HCT116 (cell line): ENCODE results near the gene LRRN1. TPM values are rescaled to one million over a fixed set of nuclear protein-coding genes. Genes with fewer than 3 reads are reported as not detected.

Experiments
- ATAC-seq: fragments of 200-7000 bp; cut with Tn5 transposase; 2 replicates; pipeline ENCODE4 v1.9.1; 2020; ENCODE audit warnings: mild to moderate bottlenecking, moderate library complexity
- BruUV-seq: library from RNA; stranded (reverse); fragments of 400-500 nt; replicated peaks from 2 replicates; lab custom pipeline; 2021; lab: Mats Ljungman, UMichigan
- CTCF ChIA-PET: fragments of 300-600 bp; sonication (Branson Sonifier 250); formaldehyde crosslinking; loops from one replicate; lab custom pipeline; 2021; ENCODE audit warnings: antibody characterized with exemption; lab: Charles Lee
- POLR2A ChIA-PET: fragments of 300-600, 350-600 bp; sonication (Branson Sonifier 250); formaldehyde crosslinking; loops from one replicate; lab custom pipeline; 2021; ENCODE audit warnings: antibody characterized with exemption; lab: Charles Lee
- RAD21 ChIA-PET, 2 experiments: fragments of 300-600 bp; sonication (Branson Sonifier 250); formaldehyde crosslinking; loops; one replicate each; lab custom pipeline; 2023; ENCODE audit warnings: low total read pairs in 2 of 2; ENCODE audit not compliant: uncharacterized antibody in 2 of 2, unreplicated experiment in 2 of 2, low non-redundant PET in 1 of 2; lab: Charles Lee
- DNase-seq: peaks from one replicate; pipeline ENCODE4 v3.0.0-alpha.2; 2010; ENCODE audit warnings: low read depth, low spot score
- H2AFZ ChIP-seq: fragments of 200-600 bp; shearing (Covaris generic), sonication (generic); 2 replicates; pipeline ENCODE4 v1.6.1; 2017; ENCODE audit warnings: low read depth, mixed run types, mixed read lengths, antibody characterized with exemption, low read length; ENCODE audit not compliant: poor library complexity, severe bottlenecking
- H3K27ac ChIP-seq: 2 replicates; pipeline ENCODE4 v1.5.1; 2012; ENCODE audit warnings: low read depth, low read length
- H3K27me3 ChIP-seq: fragments of 200-600 bp; sonication (generic); 2 replicates; pipeline ENCODE4 v1.6.1; 2016; ENCODE audit warnings: mixed run types, low read length, mixed read lengths; ENCODE audit not compliant: insufficient read depth
- H3K36me3 ChIP-seq, 2 experiments: fragments of 200-500 bp in 1 of 2; fragments of 200-600 bp in 1 of 2; sonication (Bioruptor generic) in 1 of 2; sonication (generic) in 1 of 2; 2 replicates each; pipeline versions ENCODE4 v1.5.1 to v1.6.1; 2014 to 2016; ENCODE audit warnings: low read length in 2 of 2, inconsistent platforms in 1 of 2, mixed read lengths in 1 of 2, mixed run types in 1 of 2; ENCODE audit not compliant: insufficient read depth in 2 of 2, control insufficient read depth in 1 of 2
- H3K4me1 ChIP-seq, 2 experiments: fragments of 200-600 bp in 1 of 2; sonication (generic) in 1 of 2; 2 replicates each; pipeline versions ENCODE4 v1.5.1 to v1.6.1; 2012 to 2017; ENCODE audit warnings: low read length in 2 of 2, inconsistent platforms in 1 of 2, mild to moderate bottlenecking in 1 of 2, mixed read lengths in 1 of 2, mixed run types in 1 of 2, moderate library complexity in 1 of 2; ENCODE audit not compliant: insufficient read depth in 2 of 2, control insufficient read depth in 1 of 2
- H3K4me2 ChIP-seq: fragments of 200-600 bp; sonication (generic); 2 replicates; pipeline ENCODE4 v1.6.1; 2017; ENCODE audit warnings: mixed run types, low read length, mixed read lengths
- H3K4me3 ChIP-seq, 2 experiments: fragments of 200-600 bp in 1 of 2; sonication (generic) in 1 of 2; replicated peaks in 1 of 2; 2 replicates each; pipeline ENCODE4 v1.5.1; 2011 to 2016; ENCODE audit warnings: low read length in 2 of 2, control low read depth in 1 of 2, low read depth in 1 of 2, mild to moderate bottlenecking in 1 of 2, mixed read lengths in 1 of 2, mixed run types in 1 of 2
- H3K79me2 ChIP-seq: fragments of 200-600 bp; sonication (generic); 2 replicates; pipeline ENCODE4 v1.6.1; 2017; ENCODE audit warnings: mild to moderate bottlenecking, mixed run types, low read length, moderate library complexity, mixed read lengths; ENCODE audit not compliant: insufficient read depth
- H3K9ac ChIP-seq: fragments of 200-600 bp; sonication (generic); 2 replicates; pipeline ENCODE4 v1.6.1; 2016; ENCODE audit warnings: low read length, mixed read lengths
- H3K9me2 ChIP-seq: fragments of 200-600 bp; sonication (generic), shearing (Covaris generic); 2 replicates; pipeline ENCODE4 v1.6.1; 2017; ENCODE audit warnings: mixed run types, mild to moderate bottlenecking, moderate library complexity; ENCODE audit not compliant: insufficient read depth
- H3K9me3 ChIP-seq, 2 experiments: fragments of 200-500 bp in 1 of 2; fragments of 200-600 bp in 1 of 2; sonication (Bioruptor generic) in 1 of 2; sonication (generic) in 1 of 2; 2 replicates each; pipeline ENCODE4 v1.6.1; 2014 to 2017; ENCODE audit warnings: low read length in 2 of 2, mixed read lengths in 2 of 2, inconsistent platforms in 1 of 2, low read depth in 1 of 2, mild to moderate bottlenecking in 1 of 2, mixed run types in 1 of 2, moderate library complexity in 1 of 2; ENCODE audit not compliant: control insufficient read depth in 1 of 2, insufficient read depth in 1 of 2
- H4K20me1 ChIP-seq: fragments of 200-600 bp; sonication (generic), shearing (Covaris generic); 2 replicates; pipeline ENCODE4 v1.6.1; 2017; ENCODE audit warnings: mixed run types, mild to moderate bottlenecking, moderate library complexity; ENCODE audit not compliant: insufficient read depth
- CBX3 ChIP-seq: IDR thresholded peaks from 2 replicates; pipeline ENCODE4 v1.6.1; 2012; ENCODE audit warnings: low read depth
- CEBPB ChIP-seq: IDR thresholded peaks from 2 replicates; pipeline ENCODE4 v1.6.1; 2012; ENCODE audit warnings: low read depth
- EGR1 ChIP-seq: IDR thresholded peaks from 2 replicates; pipeline ENCODE4 v1.6.1; 2012; ENCODE audit warnings: low read depth
- ELF1 ChIP-seq: IDR thresholded peaks from 2 replicates; pipeline ENCODE4 v1.6.1; 2012; ENCODE audit warnings: low read depth, borderline replicate concordance
- EZH2phosphoT487 ChIP-seq: fragments of 200-600 bp; IDR thresholded peaks from 2 replicates; pipeline ENCODE4 v1.6.1; 2018; ENCODE audit warnings: antibody characterized with exemption, borderline replicate concordance
- JUND ChIP-seq: IDR thresholded peaks from 2 replicates; pipeline ENCODE4 v1.6.1; 2012
- POLR2A ChIP-seq: IDR thresholded peaks from 2 replicates; pipeline ENCODE4 v1.7.0; 2011; ENCODE audit warnings: borderline replicate concordance; ENCODE audit not compliant: insufficient read depth, insufficient read length; ENCODE audit errors: extremely low read depth
- POLR2AphosphoS5 ChIP-seq: IDR thresholded peaks from 2 replicates; pipeline ENCODE4 v1.6.1; 2011; ENCODE audit warnings: mild to moderate bottlenecking, low read depth, low read length, moderate library complexity
- RAD21 ChIP-seq: IDR thresholded peaks from 2 replicates; pipeline ENCODE4 v1.6.1; 2012; ENCODE audit warnings: low read depth, mild to moderate bottlenecking
- SIN3A ChIP-seq: IDR thresholded peaks from 2 replicates; pipeline ENCODE4 v1.6.1; 2012; ENCODE audit warnings: low read depth
- SP1 ChIP-seq: IDR thresholded peaks from 2 replicates; pipeline ENCODE4 v1.6.1; 2012; ENCODE audit warnings: low read depth
- SRF ChIP-seq: IDR thresholded peaks from 2 replicates; pipeline ENCODE4 v1.6.1; 2012; ENCODE audit warnings: low read depth
- TCF7L2 ChIP-seq: IDR thresholded peaks from 2 replicates; pipeline ENCODE4 v1.7.0; 2011; ENCODE audit warnings: borderline replicate concordance, inconsistent platforms; ENCODE audit not compliant: insufficient read depth, insufficient read length; ENCODE audit errors: extremely low read depth
- YY1 ChIP-seq: IDR thresholded peaks from 2 replicates; pipeline ENCODE4 v1.6.1; 2011; ENCODE audit warnings: low read length, low read depth, moderate library complexity, mild to moderate bottlenecking; ENCODE audit not compliant: insufficient replicate concordance; ENCODE audit errors: extremely low read depth
- ZBTB33 ChIP-seq: IDR thresholded peaks from 2 replicates; pipeline ENCODE4 v1.6.1; 2011; ENCODE audit warnings: mild to moderate bottlenecking, low read length, moderate library complexity; ENCODE audit not compliant: insufficient replicate concordance; ENCODE audit errors: extremely low read depth
- ZNF274 ChIP-seq: fragments of 200-500 bp; sonication (Bioruptor generic); IDR thresholded peaks from 2 replicates; pipeline ENCODE4 v1.6.1; 2014; ENCODE audit warnings: mild to moderate bottlenecking, low read depth, low read length, inconsistent platforms
- intact Hi-C: fragments of 100-400 bp; cut with micrococcal nuclease; formaldehyde crosslinking; loops from 2 replicates; pipeline ENCODE4 v1.10.0; 2022
- total RNA-seq: library from RNA; stranded (reverse); gene quantifications from one replicate; pipeline ENCODE4 v1.2.1, GENCODE V29; 2021; ENCODE audit not compliant: unreplicated experiment
- TF ChIP-seq, protein P1 (sequence below), 3 experiments: fragments of 200-600 bp in 1 of 3; sonication (generic) in 1 of 3; IDR thresholded peaks in 2 of 3; conservative IDR thresholded peaks in 1 of 3; 2 replicates each; pipeline ENCODE4 v1.5.1; 2012 to 2017; ENCODE audit warnings: low read depth in 2 of 3, low read length in 2 of 3, antibody characterized with exemption in 1 of 3, borderline replicate concordance in 1 of 3, control low read depth in 1 of 3, mild to moderate bottlenecking in 1 of 3, mixed read lengths in 1 of 3, mixed run types in 1 of 3, moderate library complexity in 1 of 3; ENCODE audit not compliant: insufficient read depth in 1 of 3
- TF ChIP-seq, protein P2 (sequence below): IDR thresholded peaks from 2 replicates; pipeline ENCODE4 v1.6.1; 2012
- TF ChIP-seq, protein P3 (sequence below): IDR thresholded peaks from 2 replicates; pipeline ENCODE4 v1.6.1; 2012; ENCODE audit warnings: low read depth

Gene LRRN1
- total RNA-seq, 1 experiment from 2014 or later = 0.10 TPM

- ATAC-seq (no peak), DNase-seq (no peak)
- H3K27me3 ChIP-seq = no peaks in the 10 kb centered on the region
- no peaks in the 10 kb centered on the region for H3K4me1 ChIP-seq
- no peaks in the 10 kb centered on the region for H3K36me3 ChIP-seq
- no peaks in the 10 kb centered on the region for H3K79me2 ChIP-seq
- BruUV-seq = no TSS peak
- ChIA-PET POLR2A (no interaction called here), CTCF (no interaction called here), RAD21 (no interaction called here)
- TF ChIP-seq ZNF274 (no peak), SP1 (no peak), POLR2A (no peak), TCF7L2 (no peak), SIN3A (no peak), EGR1 (no peak), EZH2phosphoT487 (no peak), ZBTB33 (no peak), RAD21 (no peak), ELF1 (no peak), SRF (no peak), POLR2AphosphoS5 (no peak), YY1 (no peak), CBX3 (no peak), CEBPB (no peak), JUND (no peak)
- TF ChIP-seq, protein P1, sequence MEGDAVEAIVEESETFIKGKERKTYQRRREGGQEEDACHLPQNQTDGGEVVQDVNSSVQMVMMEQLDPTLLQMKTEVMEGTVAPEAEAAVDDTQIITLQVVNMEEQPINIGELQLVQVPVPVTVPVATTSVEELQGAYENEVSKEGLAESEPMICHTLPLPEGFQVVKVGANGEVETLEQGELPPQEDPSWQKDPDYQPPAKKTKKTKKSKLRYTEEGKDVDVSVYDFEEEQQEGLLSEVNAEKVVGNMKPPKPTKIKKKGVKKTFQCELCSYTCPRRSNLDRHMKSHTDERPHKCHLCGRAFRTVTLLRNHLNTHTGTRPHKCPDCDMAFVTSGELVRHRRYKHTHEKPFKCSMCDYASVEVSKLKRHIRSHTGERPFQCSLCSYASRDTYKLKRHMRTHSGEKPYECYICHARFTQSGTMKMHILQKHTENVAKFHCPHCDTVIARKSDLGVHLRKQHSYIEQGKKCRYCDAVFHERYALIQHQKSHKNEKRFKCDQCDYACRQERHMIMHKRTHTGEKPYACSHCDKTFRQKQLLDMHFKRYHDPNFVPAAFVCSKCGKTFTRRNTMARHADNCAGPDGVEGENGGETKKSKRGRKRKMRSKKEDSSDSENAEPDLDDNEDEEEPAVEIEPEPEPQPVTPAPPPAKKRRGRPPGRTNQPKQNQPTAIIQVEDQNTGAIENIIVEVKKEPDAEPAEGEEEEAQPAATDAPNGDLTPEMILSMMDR (IDR thresholded peaks at IDR 0.05 in 2 of 3, conservative IDR thresholded peaks at IDR 0.05 in 1 of 3; ENCODE audit: borderline replicate concordance in 1 of 3, insufficient read depth in 1 of 3, low read depth in 2 of 3, low read length in 2 of 3) = no peak
- TF ChIP-seq, protein P2, sequence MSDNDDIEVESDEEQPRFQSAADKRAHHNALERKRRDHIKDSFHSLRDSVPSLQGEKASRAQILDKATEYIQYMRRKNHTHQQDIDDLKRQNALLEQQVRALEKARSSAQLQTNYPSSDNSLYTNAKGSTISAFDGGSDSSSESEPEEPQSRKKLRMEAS = no peak
- TF ChIP-seq, protein P3, sequence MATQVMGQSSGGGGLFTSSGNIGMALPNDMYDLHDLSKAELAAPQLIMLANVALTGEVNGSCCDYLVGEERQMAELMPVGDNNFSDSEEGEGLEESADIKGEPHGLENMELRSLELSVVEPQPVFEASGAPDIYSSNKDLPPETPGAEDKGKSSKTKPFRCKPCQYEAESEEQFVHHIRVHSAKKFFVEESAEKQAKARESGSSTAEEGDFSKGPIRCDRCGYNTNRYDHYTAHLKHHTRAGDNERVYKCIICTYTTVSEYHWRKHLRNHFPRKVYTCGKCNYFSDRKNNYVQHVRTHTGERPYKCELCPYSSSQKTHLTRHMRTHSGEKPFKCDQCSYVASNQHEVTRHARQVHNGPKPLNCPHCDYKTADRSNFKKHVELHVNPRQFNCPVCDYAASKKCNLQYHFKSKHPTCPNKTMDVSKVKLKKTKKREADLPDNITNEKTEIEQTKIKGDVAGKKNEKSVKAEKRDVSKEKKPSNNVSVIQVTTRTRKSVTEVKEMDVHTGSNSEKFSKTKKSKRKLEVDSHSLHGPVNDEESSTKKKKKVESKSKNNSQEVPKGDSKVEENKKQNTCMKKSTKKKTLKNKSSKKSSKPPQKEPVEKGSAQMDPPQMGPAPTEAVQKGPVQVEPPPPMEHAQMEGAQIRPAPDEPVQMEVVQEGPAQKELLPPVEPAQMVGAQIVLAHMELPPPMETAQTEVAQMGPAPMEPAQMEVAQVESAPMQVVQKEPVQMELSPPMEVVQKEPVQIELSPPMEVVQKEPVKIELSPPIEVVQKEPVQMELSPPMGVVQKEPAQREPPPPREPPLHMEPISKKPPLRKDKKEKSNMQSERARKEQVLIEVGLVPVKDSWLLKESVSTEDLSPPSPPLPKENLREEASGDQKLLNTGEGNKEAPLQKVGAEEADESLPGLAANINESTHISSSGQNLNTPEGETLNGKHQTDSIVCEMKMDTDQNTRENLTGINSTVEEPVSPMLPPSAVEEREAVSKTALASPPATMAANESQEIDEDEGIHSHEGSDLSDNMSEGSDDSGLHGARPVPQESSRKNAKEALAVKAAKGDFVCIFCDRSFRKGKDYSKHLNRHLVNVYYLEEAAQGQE = no peak
- H3K9ac ChIP-seq = no peak overlapping the region
- no peaks in the 10 kb centered on the region for H3K9me2 ChIP-seq
- no peaks in the 10 kb centered on the region for H4K20me1 ChIP-seq
- H3K4me3 ChIP-seq = no peak overlapping the region
- peaks cover 0 to 3% of the 10 kb centered on the region in 2 experiments; a peak in 2 of 4 replicates for H3K9me3 ChIP-seq
- no peak overlapping the region for H3K4me2 ChIP-seq
- intact Hi-C loops = no loop called here
- no peak overlapping the region for H3K27ac ChIP-seq
- no peak overlapping the region for H2AFZ ChIP-seq
Measured at GRCh38 chr3:3855056-3855455, 55.8 kb downstream of the LRRN1 start.
